ENCODE data around the gene NFIB. TPM values are rescaled to one million over a fixed set of nuclear protein-coding genes. Genes with fewer than 3 reads are reported as not detected.

NFIB gene
- polyA plus RNA-seq, 3 donors = not detected

- DNase-seq = no peak
- intact Hi-C loops (cut with micrococcal nuclease) = no loop called here
- Histone ChIP-seq H3K79me2 (ENCODE audit: insufficient read depth, low read length) (no peaks in the 10 kb centered on the region), H3K27ac (ENCODE audit: low read depth in 1 of 2, low read length in 2 of 2) (no peak overlapping the region), H4K20me1 (ENCODE audit: insufficient read depth, low read length) (no peaks in the 10 kb centered on the region), H3K4me3 (replicated peaks in 1 of 3; ENCODE audit: low read depth in 2 of 3, low read length in 3 of 3) (no peak overlapping the region), H3K4me1 (ENCODE audit: control insufficient read depth in 1 of 2, insufficient read depth in 2 of 2, low read length in 2 of 2) (no peaks in the 10 kb centered on the region), H3K27me3 (ENCODE audit: control insufficient read depth in 2 of 2, insufficient read depth in 2 of 2, low read length in 2 of 2) (no peaks in the 10 kb centered on the region), H3K9me3 (replicated peaks in 1 of 2; ENCODE audit: control insufficient read depth in 1 of 2, insufficient read depth in 1 of 2, low read length in 2 of 2) (no peaks in the 10 kb centered on the region), H2AFZ (ENCODE audit: insufficient read depth, low read depth, low read length, poor library complexity, severe bottlenecking) (no peak overlapping the region), H3K4me2 (replicated peaks; ENCODE audit: extremely low read depth, low read length, poor library complexity, severe bottlenecking) (no peak overlapping the region), H3K36me3 (replicated peaks in 1 of 2; ENCODE audit: control insufficient read depth in 1 of 2, insufficient read depth in 2 of 2, low read length in 2 of 2) (no peaks in the 10 kb centered on the region), H3K9ac (ENCODE audit: insufficient read depth, low read length, poor library complexity, severe bottlenecking) (no peak overlapping the region)
- peaks cover 0 to 4% (median 0%) of the 10 kb centered on the region in 7 donors for H3K9me3 Mint-ChIP-seq
- H3K4me3 Mint-ChIP-seq = no peak overlapping the region
- H3K27ac Mint-ChIP-seq = no peak overlapping the region
- no CpG with 5 or more reads among the region's 2 CpGs for WGBS (ENCODE audit: insufficient coverage)
- peaks cover 0 to 2% (median 0%) of the 10 kb centered on the region in 3 donors for H3K27me3 Mint-ChIP-seq (ENCODE audit: low read depth in 3 of 3)
- TF ChIP-seq CTCF (IDR thresholded peaks at IDR 0.05) = no peak
- H3K36me3 Mint-ChIP-seq = no peaks in the 10 kb centered on the region
- H3K4me1 Mint-ChIP-seq = no peaks in the 10 kb centered on the region
These were observed 140.2 kb downstream of the NFIB start for GRCh38 chr9:14173713-14174112.

DNA sequence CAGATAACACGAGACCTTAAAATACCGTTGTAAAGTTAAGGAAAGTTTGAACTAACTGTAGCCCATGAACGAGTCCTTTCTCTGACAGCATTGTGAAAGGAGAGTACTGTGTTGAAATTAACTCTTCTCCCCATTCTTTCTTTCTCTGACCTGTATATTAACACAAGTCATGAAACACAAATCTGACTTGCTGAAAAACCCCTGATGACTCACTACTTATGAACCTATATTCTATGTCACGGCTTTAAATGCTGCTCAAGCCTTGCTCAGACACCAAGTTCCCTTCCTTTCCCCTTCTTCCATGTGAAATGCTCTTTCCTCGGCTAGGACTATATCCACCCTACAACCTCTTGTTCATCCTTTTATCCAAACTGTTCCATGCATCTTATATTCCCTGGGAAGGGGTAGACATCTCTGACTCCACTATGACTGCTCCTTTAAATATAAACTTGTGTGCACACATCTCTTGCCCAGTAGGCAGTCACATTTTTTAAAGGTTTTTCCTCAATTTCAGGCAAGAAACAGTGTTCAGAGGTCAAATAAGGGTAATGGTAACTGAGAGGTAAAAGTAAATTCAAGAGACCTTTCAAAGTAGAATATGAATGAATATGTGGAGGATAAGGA lies 142.9 kb downstream of the NFIB start:
- H4K20me1 ChIP-seq (ENCODE audit: insufficient read depth, low read length) = no peaks in the 10 kb centered on the region
- H3K9ac ChIP-seq (ENCODE audit: insufficient read depth, low read length, poor library complexity, severe bottlenecking) = no peak overlapping the region
- peaks cover 0 to 4% (median 0%) of the 10 kb centered on the region in 7 donors for H3K9me3 Mint-ChIP-seq
- no peaks in the 10 kb centered on the region for H3K9me3 ChIP-seq (replicated peaks in 1 of 2; ENCODE audit: control insufficient read depth in 1 of 2, insufficient read depth in 1 of 2, low read length in 2 of 2)
- intact Hi-C loops (cut with micrococcal nuclease) = no loop called here
- H2AFZ ChIP-seq (ENCODE audit: insufficient read depth, low read depth, low read length, poor library complexity, severe bottlenecking) = no peak overlapping the region
- no peaks in the 10 kb centered on the region for H3K79me2 ChIP-seq (ENCODE audit: insufficient read depth, low read length)
- H3K36me3 ChIP-seq (replicated peaks in 1 of 2; ENCODE audit: control insufficient read depth in 1 of 2, insufficient read depth in 2 of 2, low read length in 2 of 2) = no peaks in the 10 kb centered on the region
- DNase-seq = no peak
- WGBS (ENCODE audit: insufficient coverage) = 50% methylated on average over 1 of the region's 5 CpGs
- no peak overlapping the region for H3K27ac ChIP-seq (ENCODE audit: low read depth in 1 of 2, low read length in 2 of 2)
- H3K4me2 ChIP-seq (replicated peaks; ENCODE audit: extremely low read depth, low read length, poor library complexity, severe bottlenecking) = no peak overlapping the region
- no peak overlapping the region for H3K27ac Mint-ChIP-seq
- H3K4me3 Mint-ChIP-seq = no peak overlapping the region
- H3K4me1 ChIP-seq (ENCODE audit: control insufficient read depth in 1 of 2, insufficient read depth in 2 of 2, low read length in 2 of 2) = no peaks in the 10 kb centered on the region
- no peaks in the 10 kb centered on the region for H3K36me3 Mint-ChIP-seq
- no peaks in the 10 kb centered on the region for H3K4me1 Mint-ChIP-seq
- no peaks in the 10 kb centered on the region for H3K27me3 ChIP-seq (ENCODE audit: control insufficient read depth in 2 of 2, insufficient read depth in 2 of 2, low read length in 2 of 2)
- H3K4me3 ChIP-seq (replicated peaks in 1 of 3; ENCODE audit: low read depth in 2 of 3, low read length in 3 of 3) = no peak overlapping the region
- TF ChIP-seq CTCF (IDR thresholded peaks at IDR 0.05) = no peak
- H3K27me3 Mint-ChIP-seq (ENCODE audit: low read depth in 3 of 3) = peaks cover 0 to 2% (median 0%) of the 10 kb centered on the region in 3 donors

Measured in CD14-positive monocyte (primary cell).